ENCODE measurements around the gene YTHDC2.

Gene YTHDC2

DNA sequence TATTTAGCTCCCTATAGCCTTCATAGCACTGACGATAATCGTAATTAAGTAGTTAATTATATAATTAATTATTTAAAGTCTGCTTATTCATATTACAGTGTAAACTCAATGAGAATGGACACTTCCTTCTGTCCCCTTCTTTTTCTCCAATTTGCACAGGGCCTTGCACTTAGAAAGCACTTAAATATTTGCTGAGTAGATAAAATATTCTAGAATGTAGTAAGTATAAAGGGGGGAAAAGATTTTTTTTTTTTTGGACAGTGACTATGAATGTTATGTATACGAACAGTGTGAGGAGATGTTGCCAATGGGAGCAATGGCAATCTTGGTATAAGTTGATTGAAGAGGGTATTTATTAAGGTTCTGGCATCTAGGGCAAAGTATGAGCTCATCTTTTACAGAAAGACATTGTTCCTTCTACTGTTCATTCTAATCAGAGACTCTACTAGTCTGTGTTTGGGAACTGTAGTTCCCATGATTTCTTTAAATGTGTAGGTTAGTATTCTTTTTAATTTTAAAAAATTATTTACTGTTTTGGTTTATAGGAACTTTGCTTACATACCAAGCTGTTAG, 49.4 kb downstream of the YTHDC2 start:
- Histone ChIP-seq H3K9ac (ENCODE audit: insufficient read length, low read depth) (no peak overlapping the region), H3K36me3 (ENCODE audit: insufficient read depth, insufficient read length, low read length) (peaks cover 33% of the 10 kb centered on the region), H3K27me3 (ENCODE audit: insufficient read depth, insufficient read length) (no peaks in the 10 kb centered on the region), H3K4me3 (ENCODE audit: insufficient read length, low read depth) (no peak overlapping the region), H3K9me3 (ENCODE audit: insufficient read depth, low read length) (no peaks in the 10 kb centered on the region), H3K4me1 (ENCODE audit: insufficient read depth, insufficient read length) (no peaks in the 10 kb centered on the region)
- TF ChIP-seq YY1 (IDR thresholded peaks at IDR 0.05; ENCODE audit: insufficient read depth, insufficient read length) = no peak
- no peak for TF ChIP-seq ZNF274 (IDR thresholded peaks at IDR 0.05; ENCODE audit: low read depth, low read length)
- TF ChIP-seq SUZ12 (IDR thresholded peaks at IDR 0.05; ENCODE audit: extremely low read depth, insufficient read depth, insufficient read length) = no peak
- no peak for DNase-seq (ENCODE audit: low read depth, low spot score)

DNA sequence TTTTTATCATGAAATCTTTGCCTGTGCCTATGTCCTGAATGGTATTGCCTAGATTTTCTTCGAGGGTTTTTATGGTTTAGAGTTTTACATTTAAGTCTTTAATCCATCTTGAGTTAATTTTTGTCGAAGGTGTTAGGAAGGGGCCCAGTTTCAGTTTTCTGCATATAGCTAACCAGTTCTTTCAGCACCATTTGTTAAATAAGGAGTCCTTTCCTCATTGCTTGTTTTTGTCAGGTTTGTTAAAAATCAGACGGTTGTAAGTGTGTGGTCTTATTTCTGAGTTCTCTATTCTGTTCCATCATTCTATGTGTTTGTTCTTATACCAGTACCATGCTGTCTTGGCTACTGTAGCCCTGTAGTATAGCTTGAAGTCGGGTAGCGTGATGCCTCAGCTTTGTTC, 55.9 kb downstream of the YTHDC2 start:
- H3K9ac ChIP-seq (ENCODE audit: insufficient read length, low read depth) = no peak overlapping the region
- no peaks in the 10 kb centered on the region for H3K9me3 ChIP-seq (ENCODE audit: insufficient read depth, low read length)
- H3K36me3 ChIP-seq (ENCODE audit: insufficient read depth, insufficient read length, low read length) = peaks cover 16% of the 10 kb centered on the region
- no peak overlapping the region for H3K4me3 ChIP-seq (ENCODE audit: insufficient read length, low read depth)
- DNase-seq (ENCODE audit: low read depth, low spot score) = no peak
- TF ChIP-seq YY1 (IDR thresholded peaks at IDR 0.05; ENCODE audit: insufficient read depth, insufficient read length) = no peak
- TF ChIP-seq ZNF274 (IDR thresholded peaks at IDR 0.05; ENCODE audit: low read depth, low read length) = no peak
- TF ChIP-seq SUZ12 (IDR thresholded peaks at IDR 0.05; ENCODE audit: extremely low read depth, insufficient read depth, insufficient read length) = no peak
- H3K4me1 ChIP-seq (ENCODE audit: insufficient read depth, insufficient read length) = no peaks in the 10 kb centered on the region
- no peaks in the 10 kb centered on the region for H3K27me3 ChIP-seq (ENCODE audit: insufficient read depth, insufficient read length)

DNA sequence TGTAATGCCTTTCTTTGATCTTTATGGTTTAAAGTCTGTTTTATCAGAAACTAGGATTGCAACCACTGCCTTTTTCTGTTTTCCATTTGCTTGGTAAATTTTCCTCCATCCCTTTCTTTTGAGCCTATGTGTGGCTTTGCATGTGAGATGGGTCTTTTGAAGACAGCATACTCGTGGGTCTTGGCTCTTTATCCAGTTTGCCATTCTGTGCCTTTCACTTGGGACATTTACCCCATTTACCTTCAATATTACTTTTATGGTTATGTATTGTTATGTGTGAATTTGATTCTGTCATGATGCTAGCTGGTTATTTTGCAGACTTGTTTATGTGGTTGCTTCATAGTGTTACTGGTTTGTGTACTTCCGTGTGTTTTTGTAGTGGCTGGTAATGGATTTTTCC, 59.2 kb downstream of the YTHDC2 start:
- DNase-seq (ENCODE audit: low read depth, low spot score) = no peak
- TF ChIP-seq YY1 (IDR thresholded peaks at IDR 0.05; ENCODE audit: insufficient read depth, insufficient read length) = no peak
- no peak for TF ChIP-seq ZNF274 (IDR thresholded peaks at IDR 0.05; ENCODE audit: low read depth, low read length)
- no peak for TF ChIP-seq SUZ12 (IDR thresholded peaks at IDR 0.05; ENCODE audit: extremely low read depth, insufficient read depth, insufficient read length)
- Histone ChIP-seq H3K4me3 (ENCODE audit: insufficient read length, low read depth) (no peak overlapping the region), H3K36me3 (ENCODE audit: insufficient read depth, insufficient read length, low read length) (peaks cover 9% of the 10 kb centered on the region), H3K9ac (ENCODE audit: insufficient read length, low read depth) (no peak overlapping the region), H3K27me3 (ENCODE audit: insufficient read depth, insufficient read length) (no peaks in the 10 kb centered on the region), H3K9me3 (ENCODE audit: insufficient read depth, low read length) (no peaks in the 10 kb centered on the region), H3K4me1 (ENCODE audit: insufficient read depth, insufficient read length) (no peaks in the 10 kb centered on the region)

DNA sequence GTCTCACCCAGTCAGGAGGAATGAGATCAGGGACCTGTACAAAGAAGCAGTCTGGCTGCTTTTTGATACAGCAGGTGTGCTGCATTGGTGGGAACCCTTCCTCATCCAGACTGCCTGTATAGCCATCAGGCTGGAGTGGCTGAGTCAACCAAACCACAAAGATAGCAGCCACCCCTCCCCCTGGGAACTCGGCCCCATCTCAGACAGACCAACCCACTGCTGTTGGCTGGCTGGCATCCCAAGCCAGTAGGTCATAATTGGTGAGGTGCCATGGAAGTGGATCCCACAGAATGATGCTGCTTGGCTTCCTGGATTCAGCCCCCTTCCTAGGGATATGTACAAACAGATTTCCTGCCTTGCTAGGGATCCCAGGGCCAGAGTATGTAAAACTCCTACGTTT, 60.9 kb downstream of the YTHDC2 start:
- H3K36me3 ChIP-seq (ENCODE audit: insufficient read depth, insufficient read length, low read length) = peaks cover 11% of the 10 kb centered on the region
- H3K27me3 ChIP-seq (ENCODE audit: insufficient read depth, insufficient read length) = no peaks in the 10 kb centered on the region
- no peaks in the 10 kb centered on the region for H3K9me3 ChIP-seq (ENCODE audit: insufficient read depth, low read length)
- no peak overlapping the region for H3K4me3 ChIP-seq (ENCODE audit: insufficient read length, low read depth)
- DNase-seq (ENCODE audit: low read depth, low spot score) = no peak
- no peaks in the 10 kb centered on the region for H3K4me1 ChIP-seq (ENCODE audit: insufficient read depth, insufficient read length)
- no peak for TF ChIP-seq YY1 (IDR thresholded peaks at IDR 0.05; ENCODE audit: insufficient read depth, insufficient read length)
- TF ChIP-seq SUZ12 (IDR thresholded peaks at IDR 0.05; ENCODE audit: extremely low read depth, insufficient read depth, insufficient read length) = no peak
- no peak for TF ChIP-seq ZNF274 (IDR thresholded peaks at IDR 0.05; ENCODE audit: low read depth, low read length)
- no peak overlapping the region for H3K9ac ChIP-seq (ENCODE audit: insufficient read length, low read depth)

DNA sequence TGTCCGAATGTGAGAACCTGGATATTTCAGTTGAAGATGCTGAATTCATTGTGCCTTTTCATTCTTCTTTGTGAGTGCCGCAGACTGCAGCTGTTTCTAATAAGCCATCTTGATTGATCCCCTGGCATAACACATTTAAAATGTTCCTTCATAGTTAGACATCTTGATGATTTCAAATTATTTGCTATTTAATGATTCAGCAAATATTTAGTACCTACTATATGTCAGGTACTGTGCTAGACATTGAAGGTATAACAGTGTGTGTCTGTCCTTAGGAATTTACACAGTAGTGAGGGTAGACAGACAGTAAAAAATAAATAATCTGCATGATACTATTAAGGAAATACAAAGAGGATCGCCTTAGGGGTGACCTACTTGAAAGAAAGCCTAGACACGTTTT, 61.6 kb downstream of the YTHDC2 start:
- H3K27me3 ChIP-seq (ENCODE audit: insufficient read depth, insufficient read length) = no peaks in the 10 kb centered on the region
- H3K9me3 ChIP-seq (ENCODE audit: insufficient read depth, low read length) = no peaks in the 10 kb centered on the region
- no peak for TF ChIP-seq YY1 (IDR thresholded peaks at IDR 0.05; ENCODE audit: insufficient read depth, insufficient read length)
- TF ChIP-seq ZNF274 (IDR thresholded peaks at IDR 0.05; ENCODE audit: low read depth, low read length) = no peak
- TF ChIP-seq SUZ12 (IDR thresholded peaks at IDR 0.05; ENCODE audit: extremely low read depth, insufficient read depth, insufficient read length) = no peak
- H3K4me3 ChIP-seq (ENCODE audit: insufficient read length, low read depth) = no peak overlapping the region
- H3K9ac ChIP-seq (ENCODE audit: insufficient read length, low read depth) = no peak overlapping the region
- H3K4me1 ChIP-seq (ENCODE audit: insufficient read depth, insufficient read length) = no peaks in the 10 kb centered on the region
- no peak for DNase-seq (ENCODE audit: low read depth, low spot score)
- peaks cover 14% of the 10 kb centered on the region for H3K36me3 ChIP-seq (ENCODE audit: insufficient read depth, insufficient read length, low read length)

DNA sequence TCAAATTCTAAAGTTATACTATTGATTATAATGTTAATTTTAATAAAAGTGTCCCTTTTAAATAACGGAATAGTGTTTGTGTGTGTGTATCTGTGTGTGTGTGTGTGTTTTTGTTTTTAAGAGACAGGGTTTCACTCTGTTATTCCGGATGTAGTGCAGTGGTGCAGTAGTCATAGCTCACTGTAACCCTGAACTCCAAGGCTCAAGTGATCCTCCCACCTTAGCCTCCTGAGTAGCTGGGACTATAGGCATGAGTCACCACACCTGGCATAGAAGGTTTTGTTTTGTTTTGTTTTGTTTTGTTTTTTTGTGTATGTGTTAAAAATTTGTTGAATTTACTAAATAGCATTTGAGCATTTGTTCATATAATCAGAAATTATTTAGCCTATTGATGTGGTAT, 64.6 kb downstream of the YTHDC2 start:
- H3K4me3 ChIP-seq (ENCODE audit: insufficient read length, low read depth) = no peak overlapping the region
- no peaks in the 10 kb centered on the region for H3K9me3 ChIP-seq (ENCODE audit: insufficient read depth, low read length)
- H3K4me1 ChIP-seq (ENCODE audit: insufficient read depth, insufficient read length) = no peaks in the 10 kb centered on the region
- no peak for DNase-seq (ENCODE audit: low read depth, low spot score)
- H3K9ac ChIP-seq (ENCODE audit: insufficient read length, low read depth) = no peak overlapping the region
- no peak for TF ChIP-seq YY1 (IDR thresholded peaks at IDR 0.05; ENCODE audit: insufficient read depth, insufficient read length)
- TF ChIP-seq SUZ12 (IDR thresholded peaks at IDR 0.05; ENCODE audit: extremely low read depth, insufficient read depth, insufficient read length) = no peak
- TF ChIP-seq ZNF274 (IDR thresholded peaks at IDR 0.05; ENCODE audit: low read depth, low read length) = no peak
- H3K36me3 ChIP-seq (ENCODE audit: insufficient read depth, insufficient read length, low read length) = peaks cover 18% of the 10 kb centered on the region
- H3K27me3 ChIP-seq (ENCODE audit: insufficient read depth, insufficient read length) = no peaks in the 10 kb centered on the region

DNA sequence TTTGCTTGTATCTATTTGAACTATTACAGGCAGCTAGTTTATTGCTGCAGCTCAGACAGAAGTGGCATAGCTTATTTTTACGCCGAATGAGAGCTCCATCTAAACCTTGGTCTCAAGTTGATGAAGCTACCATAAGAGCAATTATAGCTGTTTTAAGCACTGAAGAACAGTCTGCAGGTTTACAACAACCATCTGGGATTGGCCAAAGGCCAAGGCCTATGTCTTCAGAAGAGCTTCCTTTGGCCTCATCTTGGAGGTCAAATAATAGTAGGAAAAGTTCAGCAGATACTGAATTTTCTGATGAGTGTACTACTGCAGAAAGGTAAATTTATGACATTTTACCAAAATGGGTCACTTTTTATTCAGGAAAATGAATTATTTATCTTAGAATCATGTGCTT, 67.9 kb downstream of the YTHDC2 start:
- Histone ChIP-seq H3K9ac (ENCODE audit: insufficient read length, low read depth) (no peak overlapping the region), H3K4me1 (ENCODE audit: insufficient read depth, insufficient read length) (no peaks in the 10 kb centered on the region), H3K27me3 (ENCODE audit: insufficient read depth, insufficient read length) (no peaks in the 10 kb centered on the region), H3K36me3 (ENCODE audit: insufficient read depth, insufficient read length, low read length) (peaks cover 12% of the 10 kb centered on the region), H3K4me3 (ENCODE audit: insufficient read length, low read depth) (no peak overlapping the region), H3K9me3 (ENCODE audit: insufficient read depth, low read length) (no peaks in the 10 kb centered on the region)
- TF ChIP-seq SUZ12 (IDR thresholded peaks at IDR 0.05; ENCODE audit: extremely low read depth, insufficient read depth, insufficient read length) = no peak
- TF ChIP-seq ZNF274 (IDR thresholded peaks at IDR 0.05; ENCODE audit: low read depth, low read length) = no peak
- no peak for TF ChIP-seq YY1 (IDR thresholded peaks at IDR 0.05; ENCODE audit: insufficient read depth, insufficient read length)
- DNase-seq (ENCODE audit: low read depth, low spot score) = no peak
